Lower leg skin (tissue), 4 donors: Measurements from ENCODE around the gene AFAP1L2. TPM values are rescaled to one million over a fixed set of nuclear protein-coding genes. Genes with fewer than 3 reads are reported as not detected.

Experiments
- DNase-seq, 2 donors: peaks; one replicate each; pipeline ENCODE4 v3.0.0-alpha.2; 2019; ENCODE audit warnings: low spot score in 2 of 2
- H3K4me3 ChIP-seq: fragments of 200-600 bp; sonication (generic); 2 replicates; pipeline ENCODE4 v1.5.1; 2017; ENCODE audit warnings: mild to moderate bottlenecking, low read depth; ENCODE audit not compliant: poor library complexity, severe bottlenecking
- CTCF ChIP-seq, 3 donors: fragments of 450-650 bp; IDR thresholded peaks; one replicate each; pipeline ENCODE4 v1.5.1; 2016; ENCODE audit warnings: antibody characterized with exemption in 3 of 3, mild to moderate bottlenecking in 3 of 3, moderate library complexity in 2 of 3
- POLR2A ChIP-seq, 2 donors: fragments of 450-650 bp; IDR thresholded peaks; one replicate each; pipeline ENCODE4 v1.6.1; 2016 to 2017; ENCODE audit warnings: antibody characterized with exemption in 2 of 2, mild to moderate bottlenecking in 1 of 2, moderate library complexity in 1 of 2
- WGBS, 2 donors: methylation state at CpG; one replicate each; pipeline ENCODE4 v1.1.5; 2018; 5-methylcytosine and 5-hydroxymethylcytosine counted together
- intact Hi-C: fragments of 100-400 bp; cut with DNase I; formaldehyde crosslinking; loops from one replicate; pipeline ENCODE4 v1.15.0; 2023; ENCODE audit warnings: low total_unique reads
- total RNA-seq, 4 donors: library from RNA; depleted of rRNA; stranded (reverse); fragments of >200 nt; gene quantifications; one replicate each; pipeline ENCODE4 v1.1.0, GENCODE V29; 2016

Gene AFAP1L2
- total RNA-seq, 4 donors from 2014 or later = 10.9 to 19.4 (median 14.3) TPM

- WGBS, 2 donors = 65 to 72% methylated on average over 3 of the region's 3 CpGs
- no peak for DNase-seq
- TF ChIP-seq POLR2A (IDR thresholded peaks at IDR 0.05) (no peak), CTCF (IDR thresholded peaks at IDR 0.05) (no peak)
- intact Hi-C loops = no loop called here
- H3K4me3 ChIP-seq = no peak overlapping the region
Observed at GRCh38 chr10:114385557-114385956, 18.7 kb downstream of the AFAP1L2 start.

DNA sequence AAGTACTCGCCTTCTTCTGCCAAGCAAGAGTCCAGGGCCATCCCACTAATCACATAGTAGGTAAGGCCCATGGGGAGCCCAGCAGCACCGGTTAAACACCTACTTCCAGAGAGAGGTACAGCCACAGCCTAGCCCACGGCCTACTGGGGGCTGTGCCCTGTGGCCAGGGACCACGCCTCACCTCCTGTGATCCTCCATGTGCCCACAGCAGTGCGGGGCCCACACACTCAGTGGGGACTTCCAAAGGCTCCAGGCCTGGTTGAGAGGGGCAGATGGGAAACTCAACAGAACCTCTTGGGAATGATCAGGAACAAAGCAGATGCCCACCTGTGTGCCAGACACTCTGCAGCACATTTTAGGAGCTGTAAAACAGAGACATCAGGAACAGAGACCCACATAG is 19.7 kb downstream of the AFAP1L2 start:
- DNase-seq = no peak
- TF ChIP-seq POLR2A (IDR thresholded peaks at IDR 0.05) = no peak
- TF ChIP-seq CTCF (IDR thresholded peaks at IDR 0.05) = no peak
- intact Hi-C loops = no loop called here
- WGBS, 2 donors = 60 to 66% methylated on average over 5 of the region's 5 CpGs
- H3K4me3 ChIP-seq = no peak overlapping the region

- no peak overlapping the region for H3K4me3 ChIP-seq
- DNase-seq = no peak
- intact Hi-C loops = no loop called here
- WGBS, 2 donors = 49 to 52% methylated on average over 9 of the region's 9 CpGs
- TF ChIP-seq POLR2A (IDR thresholded peaks at IDR 0.05) (no peak), CTCF (IDR thresholded peaks at IDR 0.05) (no peak)
Observed at GRCh38 chr10:114384181-114384580, 20.1 kb downstream of the AFAP1L2 start.

GRCh38 chr10:114380797-114381196 is 23.5 kb downstream of the AFAP1L2 start:
- WGBS, 2 donors = 90 to 95% methylated on average over 5 of the region's 5 CpGs
- DNase-seq = no peak
- intact Hi-C loops = no loop called here
- H3K4me3 ChIP-seq = no peak overlapping the region
- TF ChIP-seq CTCF (IDR thresholded peaks at IDR 0.05) = no peak
- no peak for TF ChIP-seq POLR2A (IDR thresholded peaks at IDR 0.05)

GRCh38 chr10:114380060-114380459 is 24.2 kb downstream of the AFAP1L2 start:
- no peak overlapping the region for H3K4me3 ChIP-seq
- TF ChIP-seq POLR2A (IDR thresholded peaks at IDR 0.05) = no peak
- TF ChIP-seq CTCF (IDR thresholded peaks at IDR 0.05) = no peak
- DNase-seq = no peak
- intact Hi-C loops = no loop called here
- WGBS, 2 donors = 88 to 95% methylated on average over 1 of the region's 1 CpG

DNA sequence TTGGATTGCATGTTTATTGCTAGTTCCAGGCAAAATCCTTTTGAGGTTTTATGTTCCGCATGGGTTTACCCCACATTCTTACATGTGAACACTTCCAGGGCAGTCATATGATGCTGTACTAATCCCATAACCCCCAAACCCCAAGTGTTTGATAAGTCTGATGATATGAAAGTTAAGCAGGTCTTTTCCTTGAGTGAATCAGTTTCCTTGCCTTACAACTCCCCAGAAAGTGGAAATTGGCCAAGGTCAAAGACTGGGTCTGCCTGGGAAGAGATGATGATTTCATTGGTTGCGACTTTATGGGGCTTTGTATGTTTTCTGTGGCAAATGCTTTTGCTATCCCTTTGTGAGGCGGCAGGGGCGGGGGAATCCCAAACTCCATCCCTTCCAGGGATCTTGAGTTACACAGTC is 24.7 kb downstream of the AFAP1L2 start:
- no peak overlapping the region for H3K4me3 ChIP-seq
- no peak for DNase-seq
- no peak for TF ChIP-seq POLR2A (IDR thresholded peaks at IDR 0.05)
- no peak for TF ChIP-seq CTCF (IDR thresholded peaks at IDR 0.05)
- 38 to 51% methylated on average over 4 of the region's 4 CpGs for WGBS, 2 donors
- intact Hi-C loops = no loop called here
